Measurements from ENCODE around the gene PGRMC1.
A peak's percentile ranks its signal among the peaks of the same experiment; 100 is the strongest.

Gene PGRMC1

GRCh38 chrX:119236623-119237561 is 807 bp downstream of the PGRMC1 start:
- no peak for TF ChIP-seq CTCF (IDR thresholded peaks at IDR 0.05; ENCODE audit: unreplicated experiment in 3 of 3)
- Mint-ChIP-seq H3K9me3 (no peaks in the 10 kb centered on the region), H3K36me3 (ENCODE audit: low read depth) (peaks cover 21% of the 10 kb centered on the region), H3K4me1 (peaks cover 29% of the 10 kb centered on the region), H3K27me3 (ENCODE audit: low read depth) (no peaks in the 10 kb centered on the region), H3K4me3 (peak overlapping the region; percentile 90 to 96 (median 94)), H3K27ac (peak overlapping the region; percentile 60 to 91 (median 87))

GRCh38 chrX:119237562-119237942 is 1.5 kb downstream of the PGRMC1 start:
- Mint-ChIP-seq H3K27ac (peak overlapping the region; percentile 60 to 91 (median 87)), H3K27me3 (ENCODE audit: low read depth) (no peaks in the 10 kb centered on the region), H3K4me1 (peaks cover 36% of the 10 kb centered on the region), H3K9me3 (no peaks in the 10 kb centered on the region), H3K36me3 (ENCODE audit: low read depth) (peaks cover 28% of the 10 kb centered on the region), H3K4me3 (peak overlapping the region; percentile 90 to 96 (median 94))
- TF ChIP-seq CTCF (IDR thresholded peaks at IDR 0.05; ENCODE audit: unreplicated experiment in 3 of 3), result no peak

- no peaks in the 10 kb centered on the region for H3K9me3 Mint-ChIP-seq
- peak overlapping the region; percentile 90 to 96 (median 94) for H3K4me3 Mint-ChIP-seq
Measured at GRCh38 chrX:119238557-119238956, 2.5 kb downstream of the PGRMC1 start.

GRCh38 chrX:119240356-119240755 is 4.3 kb downstream of the PGRMC1 start:
- Mint-ChIP-seq H3K27ac (peak overlapping the region; percentile 33 to 65 (median 47)), H3K9me3 (no peaks in the 10 kb centered on the region), H3K27me3 (ENCODE audit: low read depth) (no peaks in the 10 kb centered on the region), H3K4me3 (peak overlapping the region; percentile 68 to 94 (median 76)), H3K36me3 (ENCODE audit: low read depth) (peaks cover 53% of the 10 kb centered on the region), H3K4me1 (peaks cover 25% of the 10 kb centered on the region)
- no peak for TF ChIP-seq CTCF (IDR thresholded peaks at IDR 0.05; ENCODE audit: unreplicated experiment in 3 of 3)

More at GRCh38 chrX:119238557-119238956, 2.5 kb downstream of the PGRMC1 start:
- Mint-ChIP-seq H3K4me1 (peaks cover 38% of the 10 kb centered on the region), H3K27ac (no peak overlapping the region), H3K36me3 (ENCODE audit: low read depth) (peaks cover 38% of the 10 kb centered on the region), H3K27me3 (ENCODE audit: low read depth) (no peaks in the 10 kb centered on the region)
- TF ChIP-seq CTCF (IDR thresholded peaks at IDR 0.05; ENCODE audit: unreplicated experiment in 3 of 3), result no peak

GRCh38 chrX:119247702-119248101 is 11.6 kb downstream of the PGRMC1 start:
- TF ChIP-seq CTCF (IDR thresholded peaks at IDR 0.05; ENCODE audit: unreplicated experiment in 3 of 3), result no peak
- Mint-ChIP-seq H3K4me1 (peaks cover 2% of the 10 kb centered on the region), H3K4me3 (no peak overlapping the region), H3K36me3 (ENCODE audit: low read depth) (peaks cover 49% of the 10 kb centered on the region), H3K27me3 (ENCODE audit: low read depth) (no peaks in the 10 kb centered on the region), H3K9me3 (peaks cover 2% of the 10 kb centered on the region), H3K27ac (no peak overlapping the region)
